Memory B cell (primary cell): ENCODE measurements around the gene ILK.
A peak's percentile ranks its signal among the peaks of the same experiment; 100 is the strongest.

Experiments
- ATAC-seq: fragments of 150-1000 bp; cut with Tn5 transposase; 2 replicates; pipeline ENCODE4 v1.10.0; 2021; ENCODE audit warnings: low read depth, mild to moderate bottlenecking, moderate library complexity
- DNase-seq, 2 donors: peaks; one replicate each; pipeline ENCODE4 v3.0.0; 2022; ENCODE audit warnings: low spot score in 2 of 2
- H3K27ac Mint-ChIP-seq: one replicate; pipeline ENCODE4 v1.8.0; 2022; ENCODE audit warnings: mild to moderate bottlenecking, moderate library complexity, mixed read lengths
- H3K27me3 Mint-ChIP-seq: one replicate; pipeline ENCODE4 v1.8.0; 2022; ENCODE audit warnings: mixed read lengths
- H3K36me3 Mint-ChIP-seq: one replicate; pipeline ENCODE4 v1.8.0; 2022; ENCODE audit warnings: mild to moderate bottlenecking, mixed read lengths
- H3K4me1 Mint-ChIP-seq: one replicate; pipeline ENCODE4 v1.8.0; 2022; ENCODE audit warnings: mixed read lengths
- H3K4me3 Mint-ChIP-seq: one replicate; pipeline ENCODE4 v1.8.0; 2022; ENCODE audit warnings: mild to moderate bottlenecking, moderate library complexity, mixed read lengths
- H3K9me3 Mint-ChIP-seq: one replicate; pipeline ENCODE4 v1.8.0; 2022; ENCODE audit warnings: mixed read lengths

ILK gene

DNA sequence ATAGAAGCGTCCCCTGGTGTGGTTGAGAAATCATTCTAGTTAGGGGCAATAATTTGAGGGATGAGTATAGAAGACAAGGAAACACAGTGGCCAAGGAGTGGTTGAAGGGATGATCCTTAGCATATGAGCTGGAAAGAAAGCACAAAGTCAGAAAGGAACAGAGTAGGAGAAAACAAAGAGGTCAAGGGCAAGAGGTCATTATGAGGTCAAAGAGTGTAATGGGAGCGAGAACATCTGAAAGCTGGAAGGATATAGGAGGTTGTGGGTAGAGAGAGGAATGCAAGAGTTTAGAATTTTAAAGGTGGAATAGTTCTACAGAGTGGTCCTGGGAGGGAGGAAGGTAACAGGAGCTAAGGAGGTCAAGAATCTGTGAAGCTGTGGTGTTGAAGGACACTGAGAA lies 50.1 kb downstream of the ILK start:
- Mint-ChIP-seq H3K27ac (no peak overlapping the region), H3K36me3 (peaks cover 6% of the 10 kb centered on the region), H3K9me3 (no peaks in the 10 kb centered on the region), H3K27me3 (peaks cover 11% of the 10 kb centered on the region), H3K4me3 (no peak overlapping the region), H3K4me1 (peaks cover 8% of the 10 kb centered on the region)
- no peak for DNase-seq
- ATAC-seq: no peak

- Mint-ChIP-seq H3K9me3 (no peaks in the 10 kb centered on the region), H3K4me3 (no peak overlapping the region), H3K36me3 (peaks cover 6% of the 10 kb centered on the region), H3K27me3 (peaks cover 11% of the 10 kb centered on the region), H3K4me1 (peaks cover 8% of the 10 kb centered on the region), H3K27ac (no peak overlapping the region)
- DNase-seq (no peak), ATAC-seq (no peak)
These were observed 50.9 kb downstream of the ILK start for GRCh38 chr11:6654281-6655019.

- no peak for DNase-seq
- H3K27me3 Mint-ChIP-seq: peaks cover 11% of the 10 kb centered on the region
- H3K9me3 Mint-ChIP-seq: no peaks in the 10 kb centered on the region
- H3K4me3 Mint-ChIP-seq: no peak overlapping the region
- peak; percentile 35 for ATAC-seq
- H3K36me3 Mint-ChIP-seq: peaks cover 6% of the 10 kb centered on the region
- H3K27ac Mint-ChIP-seq: no peak overlapping the region
- peaks cover 8% of the 10 kb centered on the region for H3K4me1 Mint-ChIP-seq
These were observed 51.6 kb downstream of the ILK start for GRCh38 chr11:6655020-6655789.

- peaks cover 8% of the 10 kb centered on the region for H3K4me1 Mint-ChIP-seq
- H3K9me3 Mint-ChIP-seq: no peaks in the 10 kb centered on the region
- H3K27me3 Mint-ChIP-seq: peaks cover 11% of the 10 kb centered on the region
- no peak for DNase-seq
- peak within 1 kb of the TSS; percentile 63 for H3K27ac Mint-ChIP-seq
- no peak for ATAC-seq
- peak within 1 kb of the TSS; percentile 87 for H3K4me3 Mint-ChIP-seq
- peaks cover 6% of the 10 kb centered on the region for H3K36me3 Mint-ChIP-seq
These were observed 52.4 kb downstream of the ILK start, which contains the start of gene DCHS1 for GRCh38 chr11:6655790-6656583. Gene DCHS1, minus strand, starts transcription at chr11:6655809. Its CDS starts 14,196 bp downstream, at chr11:6641613.

DNA sequence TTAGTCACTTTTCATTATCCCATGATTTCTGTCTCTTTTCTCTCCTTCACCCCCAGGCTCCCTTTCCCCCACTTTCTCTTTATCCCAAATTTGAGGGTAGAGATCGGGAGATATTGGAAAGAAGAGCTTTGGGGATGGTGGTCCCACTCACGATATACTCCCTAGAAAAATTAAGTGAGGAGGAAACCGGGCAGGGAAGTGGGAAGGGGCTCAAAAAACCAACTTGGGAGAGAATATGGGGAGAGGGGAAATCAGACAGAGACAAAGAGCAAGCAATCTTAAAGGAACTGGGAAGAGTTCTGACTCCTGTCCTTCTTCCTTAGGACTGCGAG lies 53.0 kb downstream of the ILK start:
- Mint-ChIP-seq H3K4me3 (peak overlapping the region; percentile 87), H3K9me3 (no peaks in the 10 kb centered on the region), H3K27ac (peak overlapping the region; percentile 63), H3K27me3 (peaks cover 11% of the 10 kb centered on the region), H3K36me3 (peaks cover 6% of the 10 kb centered on the region), H3K4me1 (peaks cover 8% of the 10 kb centered on the region)
- DNase-seq (no peak), ATAC-seq (no peak)

DNA sequence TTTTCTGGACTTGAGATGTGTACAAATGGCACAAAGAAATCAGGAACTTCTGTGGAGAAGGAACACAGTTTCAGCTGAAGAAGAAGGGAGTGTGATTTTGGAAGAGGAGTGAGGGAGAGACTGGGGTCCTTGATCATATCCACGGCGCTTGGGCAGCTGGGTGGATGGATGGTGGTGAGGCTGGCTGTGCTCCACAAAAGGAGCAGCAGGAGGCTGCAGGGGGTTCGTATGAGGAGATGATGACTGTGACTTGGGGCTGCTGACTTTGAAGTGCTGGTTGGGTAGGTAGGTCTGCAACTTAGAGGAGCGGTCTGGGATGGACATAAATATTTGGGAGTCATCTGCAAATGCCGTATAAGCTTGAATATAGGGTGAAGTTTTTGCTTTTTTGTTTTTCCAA lies 53.4 kb downstream of the ILK start:
- Mint-ChIP-seq H3K4me1 (peaks cover 8% of the 10 kb centered on the region), H3K4me3 (no peak overlapping the region), H3K27ac (no peak overlapping the region), H3K27me3 (peaks cover 11% of the 10 kb centered on the region), H3K36me3 (peaks cover 6% of the 10 kb centered on the region), H3K9me3 (no peaks in the 10 kb centered on the region)
- DNase-seq (no peak), ATAC-seq (no peak)

DNA sequence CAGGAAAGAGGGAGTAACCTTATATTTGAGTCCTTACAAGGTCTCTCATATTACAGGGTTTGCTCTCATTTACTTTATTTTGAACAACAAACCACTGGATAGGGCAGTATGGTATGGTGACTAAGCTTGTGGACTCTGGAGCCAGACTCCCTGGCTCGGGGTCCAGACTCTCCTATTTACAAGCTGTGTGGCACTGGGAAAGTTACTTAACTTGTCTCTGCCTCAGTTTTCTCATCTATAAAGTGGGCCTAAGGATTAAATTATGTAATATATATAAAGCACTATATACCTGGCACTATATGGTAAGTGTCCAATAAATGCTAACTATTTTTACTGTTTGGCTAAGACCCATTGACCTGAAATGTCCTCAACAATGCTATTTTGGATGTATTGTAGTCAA lies 53.8 kb downstream of the ILK start:
- H3K36me3 Mint-ChIP-seq: peaks cover 6% of the 10 kb centered on the region
- H3K4me1 Mint-ChIP-seq: peaks cover 8% of the 10 kb centered on the region
- H3K27me3 Mint-ChIP-seq: peaks cover 11% of the 10 kb centered on the region
- no peak for DNase-seq
- no peak for ATAC-seq
- no peaks in the 10 kb centered on the region for H3K9me3 Mint-ChIP-seq
- H3K27ac Mint-ChIP-seq: no peak overlapping the region
- H3K4me3 Mint-ChIP-seq: no peak overlapping the region

DNA sequence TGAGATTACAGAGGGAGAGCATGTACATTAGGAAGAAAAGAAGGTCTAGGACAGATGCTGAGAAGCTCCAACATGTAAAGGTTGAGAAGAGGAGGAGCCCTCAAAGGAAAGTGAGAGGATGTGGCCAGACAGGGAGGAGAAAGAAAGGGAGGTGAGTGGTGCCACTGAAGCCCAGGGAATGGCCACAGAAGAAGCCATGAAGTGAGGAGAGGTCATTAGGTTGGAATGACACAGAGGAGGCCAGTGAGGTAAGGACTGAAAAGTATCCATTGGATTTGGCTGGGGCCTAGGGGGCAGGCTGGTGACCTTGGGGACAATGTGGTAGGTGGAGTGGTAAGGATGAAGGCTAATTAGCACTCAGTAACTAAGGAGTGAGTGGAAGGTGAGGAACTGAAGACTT lies 55.1 kb downstream of the ILK start:
- peaks cover 8% of the 10 kb centered on the region for H3K4me1 Mint-ChIP-seq
- peaks cover 13% of the 10 kb centered on the region for H3K27me3 Mint-ChIP-seq
- no peak for DNase-seq
- no peak overlapping the region for H3K27ac Mint-ChIP-seq
- no peak for ATAC-seq
- no peaks in the 10 kb centered on the region for H3K9me3 Mint-ChIP-seq
- peaks cover 6% of the 10 kb centered on the region for H3K36me3 Mint-ChIP-seq
- no peak overlapping the region for H3K4me3 Mint-ChIP-seq
